SU-DHL-6 (cell line): ENCODE measurements around the gene SMIM21.

Source experiments
- EZH2phosphoT487 ChIP-seq: fragments of 200-600 bp; sonication (generic), shearing (Covaris generic); conservative IDR thresholded peaks from 2 replicates; pipeline ENCODE4 v1.6.1; 2018; ENCODE audit warnings: mild to moderate bottlenecking, antibody characterized with exemption, low read length, moderate library complexity, mixed read lengths
- TF ChIP-seq, protein P1 (sequence below): fragments of 200-600 bp; sonication (generic); IDR thresholded peaks from one replicate; pipeline ENCODE4 v1.5.1; 2017; ENCODE audit warnings: antibody characterized with exemption, mild to moderate bottlenecking, low read length, moderate library complexity; ENCODE audit not compliant: insufficient read depth, poor library complexity, severe bottlenecking

DNA sequence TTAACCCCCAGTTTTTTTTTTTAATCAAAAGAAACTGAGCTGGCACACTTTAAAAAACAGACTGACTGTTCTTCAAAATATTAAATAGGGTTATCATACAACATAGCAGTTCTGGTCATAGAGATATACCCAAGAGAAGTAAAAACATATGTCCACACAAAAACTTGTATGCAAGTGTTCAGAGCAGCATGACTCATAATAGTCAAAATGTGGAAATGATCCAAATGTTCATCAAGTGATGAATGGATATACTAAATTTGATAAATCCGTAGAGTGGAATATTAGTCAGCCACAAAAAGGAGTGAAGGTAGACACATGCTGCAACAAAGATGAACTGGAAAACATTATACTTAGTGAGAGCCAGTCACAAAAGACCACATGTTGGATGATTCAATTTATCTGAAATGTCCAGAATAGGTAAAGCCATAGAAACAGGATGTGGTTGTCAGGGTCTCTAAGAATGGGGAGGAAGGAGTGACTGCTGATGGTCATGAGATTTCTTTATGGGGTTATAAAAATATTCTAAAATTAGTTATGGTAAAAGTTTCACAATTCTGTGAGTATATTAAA is 5.1 kb downstream of the SMIM21 start:
- TF ChIP-seq, protein P1, sequence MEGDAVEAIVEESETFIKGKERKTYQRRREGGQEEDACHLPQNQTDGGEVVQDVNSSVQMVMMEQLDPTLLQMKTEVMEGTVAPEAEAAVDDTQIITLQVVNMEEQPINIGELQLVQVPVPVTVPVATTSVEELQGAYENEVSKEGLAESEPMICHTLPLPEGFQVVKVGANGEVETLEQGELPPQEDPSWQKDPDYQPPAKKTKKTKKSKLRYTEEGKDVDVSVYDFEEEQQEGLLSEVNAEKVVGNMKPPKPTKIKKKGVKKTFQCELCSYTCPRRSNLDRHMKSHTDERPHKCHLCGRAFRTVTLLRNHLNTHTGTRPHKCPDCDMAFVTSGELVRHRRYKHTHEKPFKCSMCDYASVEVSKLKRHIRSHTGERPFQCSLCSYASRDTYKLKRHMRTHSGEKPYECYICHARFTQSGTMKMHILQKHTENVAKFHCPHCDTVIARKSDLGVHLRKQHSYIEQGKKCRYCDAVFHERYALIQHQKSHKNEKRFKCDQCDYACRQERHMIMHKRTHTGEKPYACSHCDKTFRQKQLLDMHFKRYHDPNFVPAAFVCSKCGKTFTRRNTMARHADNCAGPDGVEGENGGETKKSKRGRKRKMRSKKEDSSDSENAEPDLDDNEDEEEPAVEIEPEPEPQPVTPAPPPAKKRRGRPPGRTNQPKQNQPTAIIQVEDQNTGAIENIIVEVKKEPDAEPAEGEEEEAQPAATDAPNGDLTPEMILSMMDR, result no peak
- no peak for TF ChIP-seq EZH2phosphoT487
